OCI-M2 (cell line): ENCODE measurements around the gene CTDSP2.
"Not testable (repeated sequence)": the region's sequence is repeated elsewhere in the genome, so short reads cannot be mapped to it uniquely, and the experiment has no call there.

ENCODE experiments used
- DNase-seq: peaks from one replicate; lab custom pipeline; 2025; ENCODE audit not compliant: unreplicated experiment; lab: John Stamatoyannopoulos, UW

CTDSP2 gene

GRCh38 chr12:57836442-57837375, 9.8 kb downstream of the CTDSP2 start:
- DNase-seq = no peak

- no peak for DNase-seq
Observed at GRCh38 chr12:57835366-57836288, 10.9 kb downstream of the CTDSP2 start.

DNA sequence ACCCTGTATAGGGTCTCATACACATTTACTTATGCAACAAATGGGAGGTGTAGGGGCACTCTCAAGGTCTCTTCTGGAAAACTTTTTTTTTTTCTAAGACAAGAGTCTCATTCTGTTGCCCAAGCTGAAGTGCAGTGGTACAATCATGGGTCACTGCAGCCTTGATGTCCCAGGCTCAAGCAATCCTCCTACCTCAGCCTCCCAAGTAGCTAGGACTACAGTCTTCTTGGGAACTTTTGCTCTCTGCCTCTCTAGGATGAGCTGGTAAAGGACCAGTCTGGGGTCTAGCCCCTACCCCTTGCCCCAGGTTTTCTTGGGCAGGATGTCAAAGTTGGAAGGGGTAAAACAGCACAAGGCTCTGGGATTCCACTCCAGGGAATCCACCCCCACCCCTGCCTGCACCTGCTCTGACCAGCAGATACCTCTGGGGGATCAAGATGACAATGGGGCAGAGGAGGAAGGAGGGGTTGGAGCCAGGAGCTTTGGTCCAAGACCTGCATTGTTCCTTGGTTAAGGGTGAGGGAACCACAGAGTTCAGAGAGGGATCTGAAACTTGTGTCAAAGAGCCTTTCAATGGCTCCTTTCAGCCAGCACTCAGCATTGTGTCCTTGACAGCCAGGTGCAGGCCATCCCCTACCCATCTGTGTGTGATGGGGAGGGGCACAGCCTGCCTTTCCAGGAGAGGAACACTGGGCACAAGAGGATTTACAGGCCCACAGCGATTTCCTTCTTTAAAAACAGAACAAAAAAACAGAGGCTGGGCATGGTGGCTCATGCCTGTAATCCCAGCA, 12.2 kb downstream of the CTDSP2 start:
- no peak for DNase-seq

GRCh38 chr12:57833672-57834071, 12.9 kb downstream of the CTDSP2 start:
- no peak for DNase-seq

DNA sequence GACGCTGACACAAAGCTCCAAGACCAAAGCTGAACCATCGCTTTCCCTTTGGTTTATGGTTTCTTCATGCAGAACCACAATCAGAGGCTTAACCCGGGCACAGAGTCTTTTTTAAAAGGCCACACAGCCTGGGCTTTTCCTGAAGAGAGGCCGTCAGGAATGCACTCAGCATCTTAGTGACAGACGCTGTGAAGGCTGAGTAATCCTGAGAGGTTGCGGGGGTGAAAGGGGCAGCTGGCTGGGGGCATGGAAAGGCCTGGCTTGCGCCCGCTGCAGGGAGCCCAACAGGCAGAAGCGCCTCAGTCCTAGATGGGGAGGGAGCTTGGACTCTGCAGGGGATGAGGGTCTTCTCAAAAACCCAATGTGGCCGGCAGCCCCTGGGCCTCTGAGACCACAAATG, 13.6 kb downstream of the CTDSP2 start:
- DNase-seq = no peak

DNA sequence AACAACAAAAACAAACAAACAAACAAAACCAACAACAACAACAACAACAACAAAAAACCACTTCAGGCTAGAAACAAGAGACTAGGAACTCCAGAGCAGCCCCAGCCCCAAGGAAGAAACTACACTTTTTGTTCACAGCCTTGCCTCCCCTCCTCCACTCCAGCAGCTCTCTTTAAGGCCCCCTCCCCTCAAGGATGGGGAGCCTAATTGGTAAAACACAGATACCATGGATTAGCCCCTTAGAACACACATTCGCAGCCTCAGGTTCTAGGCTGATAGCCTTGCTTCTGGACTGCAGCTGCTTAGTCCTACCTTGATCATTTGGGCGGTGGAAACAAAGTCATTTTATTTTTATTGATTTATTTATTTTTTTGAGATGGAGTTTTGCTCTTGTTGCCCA, 16.1 kb downstream of the CTDSP2 start:
- no peak for DNase-seq

GRCh38 chr12:57829025-57829777, 17.3 kb downstream of the CTDSP2 start:
- no peak for DNase-seq

GRCh38 chr12:57826966-57827365, 19.6 kb downstream of the CTDSP2 start:
- DNase-seq = no peak

DNA sequence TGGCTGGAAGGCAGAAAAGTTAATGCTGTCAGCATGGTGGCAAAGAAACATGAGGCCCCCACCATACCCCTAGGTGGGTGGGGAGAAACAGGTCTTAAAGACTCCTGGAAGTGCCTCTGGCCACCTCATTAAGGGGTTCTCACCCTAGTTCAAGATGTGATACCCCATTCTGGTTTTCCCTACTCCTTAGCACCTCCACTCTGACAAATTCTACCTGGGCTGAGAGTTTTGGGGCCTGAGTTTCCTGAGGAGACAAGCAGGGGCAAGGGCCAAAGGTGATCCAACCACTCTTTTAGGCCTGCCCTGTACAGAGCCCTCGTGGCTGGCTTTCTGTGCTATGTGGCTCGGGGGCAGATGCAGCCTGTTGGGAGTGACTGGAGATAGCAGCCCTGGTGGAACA, 20.1 kb downstream of the CTDSP2 start:
- DNase-seq = no peak

GRCh38 chr12:57825451-57825850, 21.1 kb downstream of the CTDSP2 start:
- DNase-seq = no peak

GRCh38 chr12:57823908-57824640, 22.5 kb downstream of the CTDSP2 start:
- DNase-seq = no peak

DNA sequence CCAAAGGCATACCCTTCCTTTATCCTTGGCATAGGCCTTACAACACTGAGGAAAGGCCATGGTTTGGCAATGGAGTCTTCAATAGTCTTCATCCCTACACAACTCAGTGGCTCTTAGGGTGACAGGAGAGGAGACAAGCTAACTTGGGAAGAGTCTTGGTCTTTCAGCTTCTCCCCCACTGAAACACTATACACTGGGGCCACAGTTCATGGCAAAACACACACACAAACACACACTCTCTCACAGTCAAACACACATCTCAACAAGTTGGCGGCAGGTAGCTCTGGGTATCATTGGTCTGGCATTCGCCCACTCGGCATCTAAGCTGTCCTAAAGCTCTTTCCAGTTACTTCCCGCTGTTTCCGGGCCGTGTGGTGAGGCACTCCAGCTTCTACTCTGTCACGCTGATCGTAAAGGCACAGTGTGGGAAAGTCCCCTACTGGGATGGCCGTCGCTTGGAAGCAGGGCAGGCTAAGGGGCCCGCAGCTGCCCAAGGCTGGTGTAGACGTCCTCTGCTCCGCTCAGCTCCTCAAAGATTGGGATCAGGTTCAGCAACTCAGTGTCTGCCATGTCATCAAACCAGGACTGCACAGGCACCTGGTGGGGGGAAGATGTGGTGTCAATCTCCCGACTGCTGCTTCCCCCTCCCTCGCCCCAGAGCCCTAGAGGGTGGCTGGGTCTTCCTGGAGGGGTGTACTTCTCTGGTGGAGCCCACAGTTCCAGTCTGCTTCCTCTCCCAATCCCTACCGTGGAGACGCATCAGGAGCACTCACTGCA, 23.2 kb downstream of the CTDSP2 start:
- DNase-seq = no peak

DNA sequence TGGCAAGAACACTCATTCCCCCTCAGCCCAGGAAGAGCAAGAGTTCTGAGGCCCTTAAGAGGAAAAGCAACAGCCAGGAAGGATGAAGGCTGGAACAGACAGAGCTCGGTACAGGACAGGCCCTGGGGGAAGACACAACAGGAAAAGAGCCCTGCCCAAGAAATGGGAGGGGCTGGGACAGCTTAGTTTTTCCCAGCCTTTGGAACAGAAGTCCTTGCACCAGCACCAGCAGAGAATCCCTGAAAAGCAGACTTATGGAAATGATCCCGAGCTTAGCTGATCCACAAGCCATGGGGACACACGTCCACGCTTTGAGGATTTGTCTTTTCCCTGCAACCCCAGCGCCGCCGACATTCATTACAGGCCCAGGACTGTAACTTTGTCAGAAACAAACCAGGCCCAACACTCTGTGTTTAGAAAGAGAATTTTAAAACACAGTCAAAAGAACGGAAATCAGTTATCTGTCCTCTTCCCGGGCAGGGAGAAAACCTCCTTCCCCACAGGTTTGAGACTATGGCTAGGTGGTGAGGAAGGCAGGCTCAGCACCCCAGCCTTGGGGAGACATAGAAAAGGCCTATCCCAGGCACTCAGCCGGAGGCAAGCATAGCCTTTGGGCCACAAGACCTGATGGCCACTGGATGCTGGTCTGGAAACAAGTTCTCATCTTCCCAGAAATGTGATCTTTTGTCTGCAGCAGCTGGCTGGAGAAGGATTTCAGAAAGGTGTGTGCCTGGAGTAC, 24.0 kb downstream of the CTDSP2 start:
- no peak for DNase-seq

DNA sequence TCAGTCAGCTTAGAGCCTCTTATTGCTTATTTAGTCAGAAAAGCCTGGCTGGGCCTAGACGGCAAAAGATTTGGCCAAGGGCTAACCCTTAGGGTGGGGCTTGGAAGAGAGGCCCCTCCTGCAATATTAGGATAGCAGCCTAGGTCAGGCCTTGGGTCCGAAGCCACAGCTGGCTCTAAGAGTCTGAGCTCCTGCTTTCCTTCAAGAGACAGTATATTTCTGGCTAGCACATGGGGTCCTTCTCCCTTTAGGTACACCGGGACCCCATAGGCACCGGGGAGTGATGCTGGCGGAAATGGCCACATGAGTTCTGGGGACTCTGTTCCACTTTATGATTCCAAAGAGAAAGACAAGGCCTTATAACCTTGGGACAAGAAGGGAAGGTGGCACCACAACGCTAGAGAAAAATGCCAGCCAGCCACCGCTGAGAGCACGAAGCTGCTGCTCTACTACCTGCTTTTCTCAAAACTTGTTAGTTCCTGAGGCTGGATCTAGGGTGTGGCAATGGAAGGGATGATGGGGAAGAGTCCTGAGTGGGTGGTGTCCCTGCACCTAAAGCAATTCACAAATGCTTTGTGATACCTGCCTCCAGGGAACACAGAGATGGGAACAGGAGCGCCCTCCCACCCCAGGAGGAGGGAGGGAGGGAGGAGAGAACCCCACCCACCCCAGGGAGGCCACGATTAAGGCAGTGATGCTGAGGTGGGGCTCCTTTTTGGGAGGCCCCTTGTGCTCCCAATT, 24.9 kb downstream of the CTDSP2 start:
- DNase-seq = no peak

DNA sequence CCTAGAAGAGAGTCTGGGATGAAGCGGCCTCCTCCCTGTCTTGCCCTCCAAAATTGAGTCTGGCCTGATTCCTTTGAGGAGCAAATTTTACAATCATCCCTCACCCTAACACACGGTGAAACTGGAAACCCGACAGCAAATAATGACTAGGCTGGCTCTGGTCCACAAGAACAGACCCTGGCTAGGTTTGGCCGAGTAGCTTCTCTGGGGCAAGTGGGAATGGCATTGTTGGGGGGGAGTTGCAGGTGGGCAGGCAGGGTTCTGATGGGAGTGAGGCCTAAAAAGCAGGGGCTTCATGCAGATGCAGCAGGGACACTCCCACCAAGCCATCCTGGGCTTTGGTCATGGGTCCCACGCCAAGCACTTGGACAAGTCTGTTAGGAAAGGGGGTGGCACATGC, 25.5 kb downstream of the CTDSP2 start:
- DNase-seq = not testable (repeated sequence)

- not testable (repeated sequence) for DNase-seq
Observed at GRCh38 chr12:57820119-57820518, 26.4 kb downstream of the CTDSP2 start.

GRCh38 chr12:57817990-57818331, 28.6 kb downstream of the CTDSP2 start:
- DNase-seq = not testable (repeated sequence)
